K562 (cell line): ENCODE measurements around the gene TRIM33. TPM values are rescaled to one million over a fixed set of nuclear protein-coding genes. Genes with fewer than 3 reads are reported as not detected.

Experiments
- ATF1 ChIP-seq, 2 experiments: fragments of 450-650 bp in 1 of 2; IDR thresholded peaks; 2 replicates each; pipeline ENCODE4 v1.6.1; 2016; ENCODE audit warnings: missing compliant biosample characterization in 1 of 2, missing genetic modification characterization in 1 of 2
- CEBPB ChIP-seq: fragments of 450-650 bp; IDR thresholded peaks from 2 replicates; pipeline ENCODE4 v1.6.1; 2016; ENCODE audit warnings: missing genetic modification characterization, missing compliant biosample characterization
- E2F8 ChIP-seq: fragments of 450-650 bp; IDR thresholded peaks from 2 replicates; pipeline ENCODE4 v1.7.1; 2018; ENCODE audit warnings: mild to moderate bottlenecking, low read depth; ENCODE audit not compliant: partially characterized antibody
- ESRRA ChIP-seq: fragments of 450-650 bp; IDR thresholded peaks from 2 replicates; pipeline ENCODE4 v1.6.1; 2014; ENCODE audit warnings: low read depth, mild to moderate bottlenecking, moderate library complexity, borderline replicate concordance
- NR2C2 ChIP-seq, 2 experiments: fragments of 200-800 bp in 1 of 2; sonication (Bioruptor generic) in 1 of 2; sonication (generic) in 1 of 2; formaldehyde crosslinking in 1 of 2; IDR thresholded peaks; 2 replicates each; pipeline versions ENCODE4 v1.6.1 to v1.8.0; 2016 to 2022; ENCODE audit warnings: mild to moderate bottlenecking in 1 of 2, missing compliant biosample characterization in 1 of 2, missing genetic modification characterization in 1 of 2, missing genetic modification reagents in 1 of 2
- PHB ChIP-seq: fragments of 250-450 bp; sonication (Bioruptor Pico); IDR thresholded peaks from 2 replicates; pipeline ENCODE4 v1.5.0; 2021
- SUPT5H ChIP-seq: fragments of 450-650 bp; IDR thresholded peaks from 2 replicates; pipeline ENCODE4 v1.6.1; 2016
- YBX1 ChIP-seq: fragments of 450-650 bp; IDR thresholded peaks from 2 replicates; pipeline ENCODE4 v1.7.1; 2016; ENCODE audit warnings: mild to moderate bottlenecking
- ZNF224 ChIP-seq: sonication (generic); formaldehyde crosslinking; IDR thresholded peaks from 2 replicates; pipeline ENCODE4 v1.8.0; 2022; ENCODE audit warnings: mild to moderate bottlenecking, missing genetic modification reagents
- ZNF444 ChIP-seq: fragments of 250-450 bp; sonication (Bioruptor Pico); IDR thresholded peaks from 2 replicates; pipeline ENCODE4 v1.4.0; 2020; ENCODE audit warnings: mild to moderate bottlenecking, moderate library complexity
- polyA plus RNA-seq, 8 experiments: library from polyadenylated mRNA; depleted of rRNA in 4 of 8; stranded (reverse) in 5 of 8; unstranded in 3 of 8; fragments of >200 nt; fragmentation: Nextera tagmentation in 2 of 8; fragmentation: Illumina TruSeq in 1 of 8; extraction: Ambion mirVana in 2 of 8; extraction: Trizol in 1 of 8; gene quantifications; 2 replicates each; pipeline versions ENCODE4 v1.2.1 to v1.2.3, GENCODE V29; 2011 to 2014; ENCODE audit warnings: inconsistent platforms in 1 of 8, missing spikeins in 1 of 8
- total RNA-seq, 7 experiments: library from RNA; depleted of rRNA in 6 of 7; stranded (reverse); fragments of >200 nt in 6 of 7; fragmentation: Illumina TruSeq in 2 of 7; extraction: Trizol in 2 of 7; gene quantifications; 2 replicates each; pipeline versions ENCODE4 v1.2.1 to v1.2.3, GENCODE V29; 2011 to 2021; ENCODE audit warnings: low replicate concordance in 1 of 7
- TF ChIP-seq, protein P1 (sequence below), 2 experiments: fragments of 450-650 bp; IDR thresholded peaks; 2 replicates each; pipeline ENCODE4 v1.6.1; 2018; ENCODE audit warnings: mild to moderate bottlenecking in 2 of 2, low read depth in 1 of 2; ENCODE audit not compliant: partially characterized antibody in 2 of 2
- TF ChIP-seq, protein P2 (sequence below): fragments of 250-450 bp; sonication (Bioruptor Pico); IDR thresholded peaks from 2 replicates; pipeline ENCODE4 v1.5.0; 2021
- TF ChIP-seq, protein P3 (sequence below): conservative IDR thresholded peaks from 2 replicates; pipeline ENCODE4 v1.6.1; 2011; ENCODE audit warnings: low read depth, mild to moderate bottlenecking, low read length; ENCODE audit not compliant: control insufficient read depth
- TF ChIP-seq, protein P4 (sequence below): IDR thresholded peaks from 2 replicates; pipeline ENCODE4 v1.6.1; 2012; ENCODE audit warnings: low read depth, low read length, improper control_type of control experiment, borderline replicate concordance

The TRIM33 gene
- total and polyA plus RNA-seq, 9 of the 15 experiments (the other 6 are each of a cell fraction or from before 2014, with no cell fraction given) = 9.3 to 58.4 (median 40.2) TPM

DNA sequence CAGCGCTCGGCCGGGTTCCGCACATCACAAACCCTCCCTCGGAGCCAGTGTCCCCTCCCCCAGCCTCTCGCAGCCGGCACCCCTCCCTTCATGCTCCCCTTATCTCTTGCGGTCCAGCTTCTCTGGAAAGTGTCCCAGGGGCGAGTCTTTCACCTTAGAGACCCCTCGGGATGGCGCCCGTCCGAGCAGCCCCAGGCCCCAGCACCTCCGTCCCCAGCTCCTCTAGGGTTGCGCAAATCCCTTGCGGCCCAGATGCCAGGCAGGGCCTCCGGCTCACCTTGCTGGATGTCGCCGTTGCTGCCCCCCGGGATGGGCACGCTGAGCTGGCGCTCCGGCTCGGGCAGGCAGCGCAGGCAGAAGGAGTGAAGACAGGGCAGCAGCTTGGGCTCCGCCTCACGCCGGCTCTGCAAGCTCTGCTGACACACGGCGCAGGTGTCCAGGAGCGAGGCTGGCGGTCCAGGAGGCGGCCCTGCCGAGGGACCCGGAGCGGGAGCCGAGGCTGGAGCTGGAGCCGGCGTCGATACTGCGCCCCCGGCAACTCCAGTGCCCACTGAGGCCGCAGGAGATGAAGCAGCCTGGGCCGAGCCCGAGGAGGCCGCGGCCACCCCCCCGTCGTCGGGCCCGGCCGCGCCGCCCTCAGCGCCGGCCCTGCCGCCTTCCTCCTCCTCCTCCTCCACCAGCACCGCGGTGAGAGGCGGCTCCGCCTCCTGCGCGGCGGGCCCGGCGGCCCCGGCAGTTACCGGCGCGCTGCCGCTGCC lies 550 bp downstream of the TRIM33 start (continued):
- TF ChIP-seq, protein P1, sequence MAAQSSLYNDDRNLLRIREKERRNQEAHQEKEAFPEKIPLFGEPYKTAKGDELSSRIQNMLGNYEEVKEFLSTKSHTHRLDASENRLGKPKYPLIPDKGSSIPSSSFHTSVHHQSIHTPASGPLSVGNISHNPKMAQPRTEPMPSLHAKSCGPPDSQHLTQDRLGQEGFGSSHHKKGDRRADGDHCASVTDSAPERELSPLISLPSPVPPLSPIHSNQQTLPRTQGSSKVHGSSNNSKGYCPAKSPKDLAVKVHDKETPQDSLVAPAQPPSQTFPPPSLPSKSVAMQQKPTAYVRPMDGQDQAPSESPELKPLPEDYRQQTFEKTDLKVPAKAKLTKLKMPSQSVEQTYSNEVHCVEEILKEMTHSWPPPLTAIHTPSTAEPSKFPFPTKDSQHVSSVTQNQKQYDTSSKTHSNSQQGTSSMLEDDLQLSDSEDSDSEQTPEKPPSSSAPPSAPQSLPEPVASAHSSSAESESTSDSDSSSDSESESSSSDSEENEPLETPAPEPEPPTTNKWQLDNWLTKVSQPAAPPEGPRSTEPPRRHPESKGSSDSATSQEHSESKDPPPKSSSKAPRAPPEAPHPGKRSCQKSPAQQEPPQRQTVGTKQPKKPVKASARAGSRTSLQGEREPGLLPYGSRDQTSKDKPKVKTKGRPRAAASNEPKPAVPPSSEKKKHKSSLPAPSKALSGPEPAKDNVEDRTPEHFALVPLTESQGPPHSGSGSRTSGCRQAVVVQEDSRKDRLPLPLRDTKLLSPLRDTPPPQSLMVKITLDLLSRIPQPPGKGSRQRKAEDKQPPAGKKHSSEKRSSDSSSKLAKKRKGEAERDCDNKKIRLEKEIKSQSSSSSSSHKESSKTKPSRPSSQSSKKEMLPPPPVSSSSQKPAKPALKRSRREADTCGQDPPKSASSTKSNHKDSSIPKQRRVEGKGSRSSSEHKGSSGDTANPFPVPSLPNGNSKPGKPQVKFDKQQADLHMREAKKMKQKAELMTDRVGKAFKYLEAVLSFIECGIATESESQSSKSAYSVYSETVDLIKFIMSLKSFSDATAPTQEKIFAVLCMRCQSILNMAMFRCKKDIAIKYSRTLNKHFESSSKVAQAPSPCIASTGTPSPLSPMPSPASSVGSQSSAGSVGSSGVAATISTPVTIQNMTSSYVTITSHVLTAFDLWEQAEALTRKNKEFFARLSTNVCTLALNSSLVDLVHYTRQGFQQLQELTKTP (IDR thresholded peaks at IDR 0.05; ENCODE audit: low read depth in 1 of 2, partially characterized antibody in 2 of 2) = peak in 1 of 2 experiments; percentile 35
- TF ChIP-seq, protein P2, sequence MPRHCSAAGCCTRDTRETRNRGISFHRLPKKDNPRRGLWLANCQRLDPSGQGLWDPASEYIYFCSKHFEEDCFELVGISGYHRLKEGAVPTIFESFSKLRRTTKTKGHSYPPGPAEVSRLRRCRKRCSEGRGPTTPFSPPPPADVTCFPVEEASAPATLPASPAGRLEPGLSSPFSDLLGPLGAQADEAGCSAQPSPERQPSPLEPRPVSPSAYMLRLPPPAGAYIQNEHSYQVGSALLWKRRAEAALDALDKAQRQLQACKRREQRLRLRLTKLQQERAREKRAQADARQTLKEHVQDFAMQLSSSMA (CRISPR knock-in tag) = no peak
- TF ChIP-seq, protein P3, sequence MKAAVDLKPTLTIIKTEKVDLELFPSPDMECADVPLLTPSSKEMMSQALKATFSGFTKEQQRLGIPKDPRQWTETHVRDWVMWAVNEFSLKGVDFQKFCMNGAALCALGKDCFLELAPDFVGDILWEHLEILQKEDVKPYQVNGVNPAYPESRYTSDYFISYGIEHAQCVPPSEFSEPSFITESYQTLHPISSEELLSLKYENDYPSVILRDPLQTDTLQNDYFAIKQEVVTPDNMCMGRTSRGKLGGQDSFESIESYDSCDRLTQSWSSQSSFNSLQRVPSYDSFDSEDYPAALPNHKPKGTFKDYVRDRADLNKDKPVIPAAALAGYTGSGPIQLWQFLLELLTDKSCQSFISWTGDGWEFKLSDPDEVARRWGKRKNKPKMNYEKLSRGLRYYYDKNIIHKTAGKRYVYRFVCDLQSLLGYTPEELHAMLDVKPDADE = peak; percentile 33; the same call in 1 of the 2 replicates
- peak; percentile 59 for TF ChIP-seq ESRRA
- TF ChIP-seq E2F8 = no peak
- no peak for TF ChIP-seq ZNF224 (CRISPR knock-in tag)
- TF ChIP-seq, protein P4, sequence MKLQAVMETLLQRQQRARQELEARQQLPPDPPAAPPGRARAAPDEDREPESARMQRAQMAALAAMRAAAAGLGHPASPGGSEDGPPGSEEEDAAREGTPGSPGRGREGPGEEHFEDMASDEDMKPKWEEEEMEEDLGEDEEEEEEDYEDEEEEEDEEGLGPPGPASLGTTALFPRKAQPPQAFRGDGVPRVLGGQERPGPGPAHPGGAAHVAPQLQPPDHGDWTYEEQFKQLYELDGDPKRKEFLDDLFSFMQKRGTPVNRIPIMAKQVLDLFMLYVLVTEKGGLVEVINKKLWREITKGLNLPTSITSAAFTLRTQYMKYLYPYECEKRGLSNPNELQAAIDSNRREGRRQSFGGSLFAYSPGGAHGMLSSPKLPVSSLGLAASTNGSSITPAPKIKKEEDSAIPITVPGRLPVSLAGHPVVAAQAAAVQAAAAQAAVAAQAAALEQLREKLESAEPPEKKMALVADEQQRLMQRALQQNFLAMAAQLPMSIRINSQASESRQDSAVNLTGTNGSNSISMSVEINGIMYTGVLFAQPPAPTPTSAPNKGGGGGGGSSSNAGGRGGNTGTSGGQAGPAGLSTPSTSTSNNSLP = no peak
- TF ChIP-seq SUPT5H = peak; percentile 46; the same call in 1 of the 2 replicates
- peak; percentile 76; the same call in 1 of the 2 replicates for TF ChIP-seq PHB (CRISPR knock-in tag)
- TF ChIP-seq NR2C2 (CRISPR knock-in tag; IDR thresholded peaks at IDR 0.05) = 0 out of 2 replicates have a peak, but pooled peaks have one; percentile 38
- TF ChIP-seq NR2C2 (tag; IDR thresholded peaks at IDR 0.05) = peak; percentile 79; the same call in 1 of the 2 replicates
- no peak for TF ChIP-seq YBX1
- no peak for TF ChIP-seq ZNF444 (CRISPR knock-in tag)
- TF ChIP-seq ATF1 (CRISPR knock-in tag; IDR thresholded peaks at IDR 0.05) = no peak
- peak; percentile 38; the same call in 1 of the 2 replicates for TF ChIP-seq ATF1 (tag; IDR thresholded peaks at IDR 0.05)
- TF ChIP-seq CEBPB (tag) = peak; percentile 88
